PC-9 (cell line): Measurements from ENCODE around the gene GOLGA6A. TPM values are rescaled to one million over a fixed set of nuclear protein-coding genes. Genes with fewer than 3 reads are reported as not detected.
A peak's percentile ranks its signal among the peaks of the same experiment; 100 is the strongest.

Source experiments
- BruUV-seq: library from RNA; stranded (reverse); fragments of 400-500 nt; replicated peaks from 2 replicates; lab custom pipeline; 2021; lab: Mats Ljungman, UMichigan
- CTCF ChIA-PET: fragments of 300-600 bp; sonication (Branson Sonifier 250); formaldehyde crosslinking; loops from one replicate; lab custom pipeline; 2022; ENCODE audit warnings: antibody characterized with exemption; lab: Charles Lee
- POLR2A ChIA-PET: fragments of 300-600 bp; sonication (Branson Sonifier 250); formaldehyde crosslinking; loops from one replicate; lab custom pipeline; 2022; ENCODE audit warnings: antibody characterized with exemption; ENCODE audit not compliant: unreplicated experiment; lab: Charles Lee
- DNase-seq, 2 experiments: peaks; one replicate each; pipeline versions ENCODE4 v3.0.0 to v3.0.0-alpha.2; 2015 to 2022; ENCODE audit warnings: mixed read lengths in 1 of 2
- H2AFZ ChIP-seq: fragments of 200-600 bp; sonication (generic); 2 replicates; pipeline ENCODE4 v1.8.1; 2017; ENCODE audit warnings: antibody characterized with exemption
- H3F3A ChIP-seq: fragments of 200-600 bp; sonication (generic); 2 replicates; pipeline ENCODE4 v1.8.1; 2017; ENCODE audit warnings: antibody characterized with exemption, mild to moderate bottlenecking, low read depth; ENCODE audit not compliant: insufficient read depth
- H3K27ac ChIP-seq: fragments of 200-600 bp; sonication (generic); 2 replicates; pipeline ENCODE4 v1.6.1; 2016; ENCODE audit warnings: mixed run types
- H3K27me3 ChIP-seq: fragments of 200-600 bp; sonication (generic); 2 replicates; pipeline ENCODE4 v1.6.1; 2016; ENCODE audit warnings: low read depth, mixed run types; ENCODE audit not compliant: insufficient read depth
- H3K36me3 ChIP-seq: fragments of 200-600 bp; sonication (generic); 2 replicates; pipeline ENCODE4 v1.6.1; 2016; ENCODE audit warnings: low read depth, mixed run types
- H3K4me1 ChIP-seq: fragments of 200-600 bp; sonication (generic); replicated peaks from 2 replicates; pipeline ENCODE4 v1.6.1; 2016; ENCODE audit warnings: mixed run types; ENCODE audit not compliant: insufficient read depth
- H3K4me2 ChIP-seq: fragments of 200-600 bp; sonication (generic); 2 replicates; pipeline ENCODE4 v1.6.1; 2017; ENCODE audit warnings: mixed run types
- H3K4me3 ChIP-seq: fragments of 200-600 bp; sonication (generic); 2 replicates; pipeline ENCODE4 v1.6.1; 2016; ENCODE audit warnings: mixed run types
- H3K79me2 ChIP-seq: fragments of 200-600 bp; sonication (generic); 2 replicates; pipeline ENCODE4 v1.6.1; 2017; ENCODE audit warnings: low read depth, mixed run types
- H3K9me2 ChIP-seq: fragments of 200-600 bp; sonication (generic); 2 replicates; pipeline ENCODE4 v1.8.1; 2017; ENCODE audit warnings: mild to moderate bottlenecking; ENCODE audit not compliant: insufficient read depth
- H3K9me3 ChIP-seq: fragments of 200-600 bp; sonication (generic); 2 replicates; pipeline ENCODE4 v1.8.1; 2016; ENCODE audit warnings: low read depth; ENCODE audit not compliant: insufficient read depth
- H4K20me1 ChIP-seq: fragments of 200-600 bp; sonication (generic); 2 replicates; pipeline ENCODE4 v1.8.1; 2017; ENCODE audit not compliant: insufficient read depth
- CTCF ChIP-seq: fragments of 200-600 bp; sonication (generic); conservative IDR thresholded peaks from 2 replicates; pipeline ENCODE4 v1.6.1; 2017; ENCODE audit warnings: mixed run types, antibody characterized with exemption, mild to moderate bottlenecking, moderate library complexity
- EZH2 ChIP-seq: fragments of 200-600 bp; sonication (generic); IDR thresholded peaks from 2 replicates; pipeline ENCODE4 v1.8.0; 2017; ENCODE audit warnings: antibody characterized with exemption, low read depth
- intact Hi-C: fragments of 100-400 bp; cut with micrococcal nuclease; formaldehyde crosslinking; loops from one replicate; pipeline ENCODE4 v1.10.0; 2022; ENCODE audit not compliant: unreplicated experiment
- total RNA-seq: library from RNA; stranded (reverse); gene quantifications from 2 replicates; pipeline ENCODE4 v1.2.3, GENCODE V29; 2021

GOLGA6A gene
- total RNA-seq, 1 experiment from 2014 or later = not detected

- TF ChIP-seq EZH2 = no peak
- no peak for TF ChIP-seq CTCF
- Histone ChIP-seq H3K9me3 (no peaks in the 10 kb centered on the region), H3F3A (no peaks in the 10 kb centered on the region), H3K4me3 (peak overlapping the region; percentile 59), H4K20me1 (no peaks in the 10 kb centered on the region), H3K36me3 (no peaks in the 10 kb centered on the region), H3K27ac (no peak overlapping the region), H3K4me1 (0 out of 2 replicates have a peak, but pooled peaks cover 8% of the 10 kb centered on the region), H2AFZ (peak overlapping the region; percentile 84), H3K27me3 (peaks cover 18% of the 10 kb centered on the region), H3K9me2 (no peaks in the 10 kb centered on the region), H3K4me2 (peak overlapping the region; percentile 96), H3K79me2 (no peaks in the 10 kb centered on the region)
- ChIA-PET CTCF (interaction anchor here (0.6 to 3.6 kb wide), 6 partner anchors 68 to 258 kb away, joined by 3 to 26 read pairs (median 6); no protein-coding TSS in a partner anchor), POLR2A (interaction anchor here (0.5 to 0.6 kb wide), 2 partner anchors 136 to 180 kb away, joined by 6 to 7 read pairs; no protein-coding TSS in a partner anchor)
- DNase-seq = no peak
- intact Hi-C loops = loop anchor here (1.0 to 5.0 kb wide), 7 partner anchors 73 to 194 kb away; partner anchors contain the start of gene STRA6
- no TSS peak for BruUV-seq
Observed at GRCh38 chr15:74127954-74128784, 45.8 kb upstream of the GOLGA6A start.

- CTCF ChIA-PET = interaction anchor here (0.6 to 3.6 kb wide), 5 partner anchors 69 to 258 kb away, joined by 3 to 26 read pairs (median 8); no protein-coding TSS in a partner anchor
- H2AFZ ChIP-seq = peak overlapping the region; percentile 84
Observed at GRCh38 chr15:74127255-74127953, 45.1 kb upstream of the GOLGA6A start.

More at GRCh38 chr15:74127255-74127953, 45.1 kb upstream of the GOLGA6A start:
- peak overlapping the region; percentile 59 for H3K4me3 ChIP-seq
- TF ChIP-seq CTCF = peak; percentile 92
- no peak for TF ChIP-seq EZH2
- H3K36me3 ChIP-seq = no peaks in the 10 kb centered on the region
- 0 out of 2 replicates have a peak, but pooled peaks cover 8% of the 10 kb centered on the region for H3K4me1 ChIP-seq
- H3K27ac ChIP-seq = no peak overlapping the region
- POLR2A ChIA-PET = interaction anchor here (0.5 kb wide), 1 partner anchor 180 kb away, joined by 6 read pairs; no protein-coding TSS in a partner anchor
- no peaks in the 10 kb centered on the region for H4K20me1 ChIP-seq
- H3F3A ChIP-seq = no peaks in the 10 kb centered on the region
- no TSS peak for BruUV-seq
- H3K4me2 ChIP-seq = peak overlapping the region; percentile 96
- H3K9me2 ChIP-seq = no peaks in the 10 kb centered on the region
- intact Hi-C loops = loop anchor here (1.0 to 5.0 kb wide), 7 partner anchors 73 to 195 kb away; partner anchors contain the start of gene STRA6
- peak; percentile 62 to 93 for DNase-seq
- H3K79me2 ChIP-seq = no peaks in the 10 kb centered on the region
- H3K27me3 ChIP-seq = peaks cover 18% of the 10 kb centered on the region
- no peaks in the 10 kb centered on the region for H3K9me3 ChIP-seq
